PC-9 (cell line): ENCODE measurements around the gene INPP5B.

Source experiments
- EZH2 ChIP-seq: fragments of 200-600 bp; sonication (generic); IDR thresholded peaks from 2 replicates; pipeline ENCODE4 v1.8.0; 2017; ENCODE audit warnings: antibody characterized with exemption, low read depth
- TF ChIP-seq, protein P1 (sequence below): fragments of 200-600 bp; sonication (generic); conservative IDR thresholded peaks from 2 replicates; pipeline ENCODE4 v1.6.1; 2017; ENCODE audit warnings: mixed run types, antibody characterized with exemption, mild to moderate bottlenecking, moderate library complexity

GRCh38 chr1:37867784-37868183 lies 79.1 kb downstream of the INPP5B start:
- TF ChIP-seq, protein P1, sequence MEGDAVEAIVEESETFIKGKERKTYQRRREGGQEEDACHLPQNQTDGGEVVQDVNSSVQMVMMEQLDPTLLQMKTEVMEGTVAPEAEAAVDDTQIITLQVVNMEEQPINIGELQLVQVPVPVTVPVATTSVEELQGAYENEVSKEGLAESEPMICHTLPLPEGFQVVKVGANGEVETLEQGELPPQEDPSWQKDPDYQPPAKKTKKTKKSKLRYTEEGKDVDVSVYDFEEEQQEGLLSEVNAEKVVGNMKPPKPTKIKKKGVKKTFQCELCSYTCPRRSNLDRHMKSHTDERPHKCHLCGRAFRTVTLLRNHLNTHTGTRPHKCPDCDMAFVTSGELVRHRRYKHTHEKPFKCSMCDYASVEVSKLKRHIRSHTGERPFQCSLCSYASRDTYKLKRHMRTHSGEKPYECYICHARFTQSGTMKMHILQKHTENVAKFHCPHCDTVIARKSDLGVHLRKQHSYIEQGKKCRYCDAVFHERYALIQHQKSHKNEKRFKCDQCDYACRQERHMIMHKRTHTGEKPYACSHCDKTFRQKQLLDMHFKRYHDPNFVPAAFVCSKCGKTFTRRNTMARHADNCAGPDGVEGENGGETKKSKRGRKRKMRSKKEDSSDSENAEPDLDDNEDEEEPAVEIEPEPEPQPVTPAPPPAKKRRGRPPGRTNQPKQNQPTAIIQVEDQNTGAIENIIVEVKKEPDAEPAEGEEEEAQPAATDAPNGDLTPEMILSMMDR, result no peak
- TF ChIP-seq EZH2, result no peak
